ENCODE data around the gene TMEM163.

DNA sequence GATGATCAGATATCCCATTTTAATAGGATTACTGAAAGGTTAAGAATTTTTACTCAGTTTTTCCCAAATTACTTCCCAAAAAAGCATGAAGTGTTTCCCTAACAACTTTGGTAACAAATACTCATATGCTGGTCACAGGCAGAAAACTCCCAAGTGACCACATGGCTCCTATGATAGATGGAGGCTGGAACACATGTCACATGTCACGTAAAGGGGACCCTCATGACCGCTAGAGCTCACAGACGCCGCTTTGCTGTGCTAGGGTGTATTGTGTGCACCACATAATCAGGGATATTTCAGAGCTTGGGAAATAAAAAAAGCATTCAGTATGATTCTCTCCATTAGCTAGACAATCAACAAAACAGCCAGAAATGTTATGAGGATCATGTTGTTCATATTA lies 228.2 kb downstream of the TMEM163 start:
- TF ChIP-seq, protein P1, sequence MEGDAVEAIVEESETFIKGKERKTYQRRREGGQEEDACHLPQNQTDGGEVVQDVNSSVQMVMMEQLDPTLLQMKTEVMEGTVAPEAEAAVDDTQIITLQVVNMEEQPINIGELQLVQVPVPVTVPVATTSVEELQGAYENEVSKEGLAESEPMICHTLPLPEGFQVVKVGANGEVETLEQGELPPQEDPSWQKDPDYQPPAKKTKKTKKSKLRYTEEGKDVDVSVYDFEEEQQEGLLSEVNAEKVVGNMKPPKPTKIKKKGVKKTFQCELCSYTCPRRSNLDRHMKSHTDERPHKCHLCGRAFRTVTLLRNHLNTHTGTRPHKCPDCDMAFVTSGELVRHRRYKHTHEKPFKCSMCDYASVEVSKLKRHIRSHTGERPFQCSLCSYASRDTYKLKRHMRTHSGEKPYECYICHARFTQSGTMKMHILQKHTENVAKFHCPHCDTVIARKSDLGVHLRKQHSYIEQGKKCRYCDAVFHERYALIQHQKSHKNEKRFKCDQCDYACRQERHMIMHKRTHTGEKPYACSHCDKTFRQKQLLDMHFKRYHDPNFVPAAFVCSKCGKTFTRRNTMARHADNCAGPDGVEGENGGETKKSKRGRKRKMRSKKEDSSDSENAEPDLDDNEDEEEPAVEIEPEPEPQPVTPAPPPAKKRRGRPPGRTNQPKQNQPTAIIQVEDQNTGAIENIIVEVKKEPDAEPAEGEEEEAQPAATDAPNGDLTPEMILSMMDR (IDR thresholded peaks at IDR 0.05; ENCODE audit: extremely low read depth in 1 of 2, insufficient read depth in 1 of 2, low read depth in 1 of 2, low read length in 2 of 2): no peak
- TF ChIP-seq JUN (IDR thresholded peaks at IDR 0.05; ENCODE audit: borderline replicate concordance, insufficient read depth, insufficient read length, low read depth) (no peak), POLR2A (IDR thresholded peaks at IDR 0.05; ENCODE audit: low read depth, low read length) (no peak), POLR2AphosphoS5 (IDR thresholded peaks at IDR 0.05; ENCODE audit: insufficient read depth, low read depth, low read length) (no peak), MYC (IDR thresholded peaks at IDR 0.05; ENCODE audit: low read depth, low read length) (no peak), EZH2 (IDR thresholded peaks at IDR 0.05; ENCODE audit: borderline replicate concordance, low read depth, low read length, severe bottlenecking) (no peak), GATA2 (IDR thresholded peaks at IDR 0.05; ENCODE audit: insufficient read depth, insufficient read length, low read depth, low read length) (no peak)
- TF ChIP-seq, protein P2, sequence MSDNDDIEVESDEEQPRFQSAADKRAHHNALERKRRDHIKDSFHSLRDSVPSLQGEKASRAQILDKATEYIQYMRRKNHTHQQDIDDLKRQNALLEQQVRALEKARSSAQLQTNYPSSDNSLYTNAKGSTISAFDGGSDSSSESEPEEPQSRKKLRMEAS (IDR thresholded peaks at IDR 0.05; ENCODE audit: insufficient read depth, insufficient read length): no peak
